Endothelial cell of umbilical vein (primary cell): Measurements from ENCODE around the gene TEX264.

Source experiments
- CTCF ChIP-seq, 2 donors: IDR thresholded peaks; 1 replicate in 1 of 2; 2 replicates in 1 of 2; pipeline ENCODE4 v1.5.1; 2011; ENCODE audit warnings: low read length in 2 of 2, mild to moderate bottlenecking in 2 of 2, moderate library complexity in 2 of 2, control low read depth in 1 of 2, inconsistent platforms in 1 of 2, low read depth in 1 of 2; ENCODE audit not compliant: insufficient read depth in 1 of 2; ENCODE audit errors: extremely low read depth in 1 of 2
- MYC ChIP-seq: IDR thresholded peaks from one replicate; pipeline ENCODE4 v1.6.1; 2011; ENCODE audit warnings: mild to moderate bottlenecking, low read depth, low read length
- POLR2A ChIP-seq: IDR thresholded peaks from 2 replicates; pipeline ENCODE4 v1.6.1; 2012; ENCODE audit warnings: low read depth, mild to moderate bottlenecking, control low read depth, low read length

- TF ChIP-seq CTCF (IDR thresholded peaks at IDR 0.05; ENCODE audit: extremely low read depth in 1 of 2, insufficient read depth in 1 of 2, low read depth in 1 of 2, low read length in 2 of 2) (no peak), POLR2A (no peak), MYC (no peak)
Observed at GRCh38 chr3:51696954-51697353, 25.9 kb downstream of the TEX264 start.
